GM12872 (cell line): ENCODE data around the gene ATP2C2.

Source experiments
- CTCF ChIP-seq: IDR thresholded peaks from 3 replicates; pipeline ENCODE4 v1.5.1; 2011; ENCODE audit warnings: low read depth, mild to moderate bottlenecking, low read length, moderate library complexity; ENCODE audit not compliant: insufficient read depth

The ATP2C2 gene

DNA sequence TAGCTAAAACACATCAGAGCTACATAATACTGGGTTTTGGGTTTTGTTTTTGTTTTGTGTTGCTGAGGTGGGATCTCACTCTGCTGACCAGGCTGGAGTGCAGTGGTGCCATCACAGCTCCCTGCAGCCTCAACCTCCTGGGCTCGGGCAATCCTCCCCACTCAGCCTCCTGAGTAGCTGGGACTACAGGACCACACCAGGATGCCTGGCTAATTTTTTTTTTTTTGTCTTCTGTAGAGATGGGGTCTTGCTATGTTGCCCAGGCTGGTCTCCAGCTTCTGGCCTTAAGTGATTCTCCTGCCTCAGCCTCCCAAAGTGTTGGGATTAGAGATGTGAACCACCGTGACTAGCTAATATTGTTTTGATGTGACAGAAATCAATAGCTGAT is 129.9 kb downstream of the ATP2C2 start:
- TF ChIP-seq CTCF: no peak

DNA sequence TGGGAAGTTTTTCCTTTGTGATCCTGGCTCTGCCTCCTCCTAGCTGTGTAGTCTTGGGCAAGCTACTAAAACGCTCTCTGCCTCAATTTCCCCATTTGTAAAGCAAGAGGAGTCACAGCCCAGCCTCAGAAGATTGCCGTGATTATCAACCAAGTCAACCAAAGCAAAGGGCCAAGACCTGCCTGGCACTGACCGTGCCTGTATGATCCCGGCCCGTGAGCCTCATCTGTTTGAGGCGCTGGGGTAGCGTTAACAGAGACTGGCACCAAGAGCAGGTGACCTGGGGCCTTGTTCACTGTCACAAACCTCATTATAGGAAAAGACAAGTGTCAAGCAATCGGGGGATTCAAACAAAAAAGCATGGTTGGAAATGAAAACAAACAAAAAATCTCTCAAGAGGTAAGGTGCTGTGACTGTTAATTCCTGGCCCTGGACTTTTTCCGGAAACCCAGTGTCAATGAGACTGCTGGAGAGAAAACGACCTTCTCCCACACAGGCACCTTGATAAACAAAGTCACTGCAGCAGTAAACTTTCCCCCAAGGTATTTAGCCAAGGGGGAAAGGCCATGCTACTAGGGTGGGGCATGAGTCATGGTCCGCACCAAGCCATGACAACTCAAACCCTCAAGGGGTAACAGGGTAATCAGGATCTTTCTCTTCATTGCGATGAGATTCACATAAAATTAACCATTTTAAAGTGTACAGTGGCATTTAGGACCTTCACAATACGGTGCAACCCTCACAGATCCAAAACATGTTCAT is 130.7 kb downstream of the ATP2C2 start:
- TF ChIP-seq CTCF: no peak

DNA sequence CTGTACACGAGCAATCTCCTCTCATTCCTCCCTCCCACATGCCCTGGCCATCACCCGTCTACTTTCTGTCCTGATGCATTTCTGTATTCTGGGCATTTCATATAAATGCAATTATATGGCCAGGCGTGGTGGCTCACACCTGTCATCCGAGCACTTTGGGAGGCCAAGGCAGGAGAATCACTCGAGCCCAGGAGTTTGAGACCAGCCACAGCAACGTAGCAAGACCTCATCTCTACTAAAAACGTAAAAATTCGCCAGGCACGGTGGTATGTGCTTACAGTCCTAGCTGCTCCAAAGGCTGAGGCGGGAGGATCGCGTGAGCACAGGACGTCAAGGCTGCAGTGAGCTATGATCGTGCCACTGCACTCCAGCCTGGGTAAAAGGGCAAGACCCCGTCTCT is 131.3 kb downstream of the ATP2C2 start:
- no peak for TF ChIP-seq CTCF

DNA sequence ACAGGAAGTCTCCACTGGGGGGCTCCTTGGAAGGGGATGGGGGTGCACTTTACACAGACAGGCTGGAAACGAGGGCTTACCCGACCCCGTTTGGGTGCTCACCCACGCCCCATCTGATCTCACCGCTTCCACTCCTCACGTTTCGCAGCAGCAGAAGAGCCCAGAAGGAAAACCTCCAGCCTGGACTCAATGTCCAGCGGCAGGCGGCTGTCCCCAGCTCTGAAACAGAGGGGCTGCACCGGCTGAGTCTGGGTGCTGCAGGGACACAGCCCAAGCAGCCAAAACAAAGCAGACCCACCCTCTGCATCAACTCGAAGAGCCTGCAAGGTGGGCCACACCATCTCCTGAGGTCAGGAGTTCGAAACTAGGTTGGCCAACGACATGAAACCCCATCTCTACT is 132.2 kb downstream of the ATP2C2 start:
- TF ChIP-seq CTCF: no peak

DNA sequence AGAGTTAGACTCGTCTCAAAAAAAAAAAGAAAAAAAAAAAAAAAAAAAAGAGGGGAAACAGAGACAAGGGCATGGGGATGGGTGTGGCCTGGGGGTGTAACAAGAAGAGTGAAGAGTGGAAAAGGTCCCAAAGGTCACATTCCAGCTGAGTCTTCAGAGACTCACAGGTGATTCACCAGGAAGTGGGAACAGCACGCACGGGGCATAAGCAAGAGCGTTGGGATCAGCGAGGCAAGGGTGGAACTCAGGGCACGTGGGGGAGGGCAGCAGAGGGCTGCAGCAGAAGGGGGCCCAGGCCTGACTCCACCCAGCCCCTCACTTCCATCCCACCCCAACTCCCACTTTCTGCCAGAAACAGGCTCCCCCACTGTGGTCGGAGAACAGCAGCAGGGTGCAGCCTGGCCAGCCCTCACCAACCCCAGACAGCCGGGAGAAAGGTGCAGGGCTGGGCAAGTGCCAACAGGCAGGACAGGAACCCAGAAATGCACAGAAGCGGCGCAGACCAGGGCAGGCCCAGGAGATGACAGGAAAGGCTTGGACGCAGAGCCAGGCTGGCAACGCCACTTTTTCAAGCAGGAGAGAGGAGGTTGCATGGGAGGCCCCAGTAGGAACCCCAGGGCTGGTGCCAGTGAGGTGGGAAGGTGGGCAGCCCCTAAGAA is 132.9 kb downstream of the ATP2C2 start:
- TF ChIP-seq CTCF: no peak

DNA sequence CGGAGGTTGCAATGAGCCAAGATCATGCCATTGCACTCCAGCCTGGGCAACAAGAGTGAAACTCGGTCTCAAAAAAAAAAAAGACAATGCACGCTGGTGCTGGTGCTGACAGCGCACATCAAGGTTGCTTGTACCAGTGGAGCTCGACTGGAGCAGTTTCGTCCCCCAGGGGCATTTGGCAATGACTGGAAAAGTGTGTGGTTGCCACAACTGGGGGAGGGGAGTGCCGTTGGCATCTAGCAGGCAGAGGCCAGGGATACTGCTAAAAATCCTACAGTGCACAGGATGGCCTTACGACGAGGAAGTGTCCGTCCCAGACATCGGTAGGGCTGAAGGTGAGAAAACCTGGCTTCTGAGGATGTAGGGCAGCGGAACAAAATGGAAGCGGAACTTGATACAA is 133.7 kb downstream of the ATP2C2 start:
- no peak for TF ChIP-seq CTCF

GRCh38 chr16:84502581-84502980 is 134.2 kb downstream of the ATP2C2 start:
- no peak for TF ChIP-seq CTCF
